ENCODE data around the gene RGS17. TPM values are rescaled to one million over a fixed set of nuclear protein-coding genes. Genes with fewer than 3 reads are reported as not detected.

The RGS17 gene
- total and polyA plus RNA-seq, 10 of the 15 experiments (the other 5 are each of a cell fraction or from before 2014, with no cell fraction given), result 0.06 to 0.29 (median 0.14) TPM; not detected in 4

DNA sequence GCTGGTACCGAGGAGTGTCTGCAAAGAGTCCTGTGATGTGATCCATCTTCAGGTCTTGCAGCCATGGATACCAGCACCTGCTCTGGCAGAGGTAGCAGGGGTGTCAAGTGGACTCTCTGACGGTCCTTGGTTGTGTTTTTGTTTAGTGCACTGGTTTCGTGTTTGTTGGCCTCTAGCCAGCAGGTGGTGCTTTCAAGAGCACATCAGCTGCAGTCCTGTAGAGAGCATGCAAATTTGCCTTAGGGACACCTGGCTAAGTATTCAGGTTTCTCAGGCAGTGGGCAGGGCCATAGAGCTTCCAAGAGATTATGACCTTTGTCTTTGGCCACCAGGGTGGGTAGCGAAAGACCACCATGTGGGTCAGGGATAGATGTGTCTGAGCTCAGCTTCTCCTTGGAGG, 14.5 kb upstream of the RGS17 start:
- no TSS peak for BruUV-seq (replicated peaks)
- WGBS (ENCODE audit: insufficient coverage, insufficient replicate concordance, low lambda C conversion rate, missing lambda C conversion rate), result 3% methylated on average over 4 of the region's 4 CpGs
- ChIA-PET CTCF (interaction anchor here (0.7 kb wide), 1 partner anchor 166 kb away, joined by 3 read pairs; no protein-coding TSS in a partner anchor), RAD21 (ENCODE audit: unreplicated experiment) (no interaction called here), SMC1A (ENCODE audit: uncharacterized antibody, unreplicated experiment) (interaction anchor here (0.8 kb wide), 1 partner anchor 202 kb away, joined by 3 read pairs; no protein-coding TSS in a partner anchor), POLR2A (no interaction called here)
- in situ Hi-C loops (cut with MboI), result no loop called here
- no peak overlapping the region for H3K9ac ChIP-seq (ENCODE audit: control insufficient read depth, insufficient read depth, low read length)
- no peaks in the 10 kb centered on the region for H3K36me3 ChIP-seq (ENCODE audit: control insufficient read depth in 2 of 2, insufficient read depth in 2 of 2, low read length in 1 of 2)
- H3K27ac ChIP-seq (ENCODE audit: control insufficient read depth, insufficient read depth), result no peak overlapping the region
- no peaks in the 10 kb centered on the region for H3K9me3 ChIP-seq (replicated peaks; ENCODE audit: control insufficient read depth, insufficient read depth, low read length)
- H3K4me3 ChIP-seq, result no peak overlapping the region
- no peak overlapping the region for H3K4me2 ChIP-seq (ENCODE audit: control insufficient read depth, insufficient read depth)
- no peaks in the 10 kb centered on the region for H4K20me1 ChIP-seq (ENCODE audit: control insufficient read depth, insufficient read depth)
- no peaks in the 10 kb centered on the region for H3K27me3 ChIP-seq (replicated peaks in 1 of 2; ENCODE audit: control insufficient read depth in 2 of 2, insufficient read depth in 2 of 2, low read length in 1 of 2)
- intact Hi-C loops (cut with micrococcal nuclease; ENCODE audit: unreplicated experiment), result no loop called here
- H2AFZ ChIP-seq (ENCODE audit: control insufficient read depth, low read depth, low read length), result no peak overlapping the region
- TF ChIP-seq TBL1XR1 (IDR thresholded peaks at IDR 0.05; ENCODE audit: low read depth, low read length), result no peak
- TF ChIP-seq PKNOX1 (IDR thresholded peaks at IDR 0.05), result no peak
- no peak for TF ChIP-seq NFXL1 (IDR thresholded peaks at IDR 0.05; ENCODE audit: borderline replicate concordance)
- no peak for TF ChIP-seq STAT3 (IDR thresholded peaks at IDR 0.05; ENCODE audit: low read depth, low read length)
- no peak for TF ChIP-seq TAF1 (IDR thresholded peaks at IDR 0.05; ENCODE audit: borderline replicate concordance, low read depth, low read length)
- no peak for TF ChIP-seq SIN3A (IDR thresholded peaks at IDR 0.05; ENCODE audit: low read depth, low read length)
- no peak for TF ChIP-seq BMI1 (IDR thresholded peaks at IDR 0.05; ENCODE audit: borderline replicate concordance)
- TF ChIP-seq ZNF217 (IDR thresholded peaks at IDR 0.05), result no peak
- no peak for TF ChIP-seq RELB (IDR thresholded peaks at IDR 0.05; ENCODE audit: low read depth)
- no peak for TF ChIP-seq ZNF24 (IDR thresholded peaks at IDR 0.05)
- TF ChIP-seq FOS (IDR thresholded peaks at IDR 0.05; ENCODE audit: borderline replicate concordance, extremely low read depth, insufficient read length), result no peak
- TF ChIP-seq ATF3 (IDR thresholded peaks at IDR 0.05; ENCODE audit: borderline replicate concordance, extremely low read depth, low read depth, low read length), result no peak
- TF ChIP-seq TCF3 (IDR thresholded peaks at IDR 0.05; ENCODE audit: borderline replicate concordance, insufficient read depth, low read depth, low read length), result no peak
- TF ChIP-seq RAD21 (IDR thresholded peaks at IDR 0.05; ENCODE audit: insufficient read depth, low read depth, low read length), result no peak
- TF ChIP-seq CHD2 (IDR thresholded peaks at IDR 0.05; ENCODE audit: borderline replicate concordance, low read depth, low read length), result no peak
- TF ChIP-seq DPF2 (IDR thresholded peaks at IDR 0.05), result no peak
- TF ChIP-seq, protein P1, sequence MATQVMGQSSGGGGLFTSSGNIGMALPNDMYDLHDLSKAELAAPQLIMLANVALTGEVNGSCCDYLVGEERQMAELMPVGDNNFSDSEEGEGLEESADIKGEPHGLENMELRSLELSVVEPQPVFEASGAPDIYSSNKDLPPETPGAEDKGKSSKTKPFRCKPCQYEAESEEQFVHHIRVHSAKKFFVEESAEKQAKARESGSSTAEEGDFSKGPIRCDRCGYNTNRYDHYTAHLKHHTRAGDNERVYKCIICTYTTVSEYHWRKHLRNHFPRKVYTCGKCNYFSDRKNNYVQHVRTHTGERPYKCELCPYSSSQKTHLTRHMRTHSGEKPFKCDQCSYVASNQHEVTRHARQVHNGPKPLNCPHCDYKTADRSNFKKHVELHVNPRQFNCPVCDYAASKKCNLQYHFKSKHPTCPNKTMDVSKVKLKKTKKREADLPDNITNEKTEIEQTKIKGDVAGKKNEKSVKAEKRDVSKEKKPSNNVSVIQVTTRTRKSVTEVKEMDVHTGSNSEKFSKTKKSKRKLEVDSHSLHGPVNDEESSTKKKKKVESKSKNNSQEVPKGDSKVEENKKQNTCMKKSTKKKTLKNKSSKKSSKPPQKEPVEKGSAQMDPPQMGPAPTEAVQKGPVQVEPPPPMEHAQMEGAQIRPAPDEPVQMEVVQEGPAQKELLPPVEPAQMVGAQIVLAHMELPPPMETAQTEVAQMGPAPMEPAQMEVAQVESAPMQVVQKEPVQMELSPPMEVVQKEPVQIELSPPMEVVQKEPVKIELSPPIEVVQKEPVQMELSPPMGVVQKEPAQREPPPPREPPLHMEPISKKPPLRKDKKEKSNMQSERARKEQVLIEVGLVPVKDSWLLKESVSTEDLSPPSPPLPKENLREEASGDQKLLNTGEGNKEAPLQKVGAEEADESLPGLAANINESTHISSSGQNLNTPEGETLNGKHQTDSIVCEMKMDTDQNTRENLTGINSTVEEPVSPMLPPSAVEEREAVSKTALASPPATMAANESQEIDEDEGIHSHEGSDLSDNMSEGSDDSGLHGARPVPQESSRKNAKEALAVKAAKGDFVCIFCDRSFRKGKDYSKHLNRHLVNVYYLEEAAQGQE (IDR thresholded peaks at IDR 0.05; ENCODE audit: low read depth, low read length), result no peak
- no peak for TF ChIP-seq ESRRA (IDR thresholded peaks at IDR 0.05; ENCODE audit: low read length)
- no peak for ATAC-seq
- no peak for DNase-seq (ENCODE audit: low read depth, low spot score)
- H3K79me2 ChIP-seq (ENCODE audit: control insufficient read depth, insufficient read depth, low read length), result no peaks in the 10 kb centered on the region
- no peak for FAIRE-seq
- H3K4me1 ChIP-seq (ENCODE audit: control insufficient read depth, insufficient read depth, low read length), result no peaks in the 10 kb centered on the region
